ENCODE measurements around the gene SINHCAF.
A peak's percentile ranks its signal among the peaks of the same experiment; 100 is the strongest.

Gene SINHCAF

GRCh38 chr12:31363416-31363809 is 37.5 kb upstream of the SINHCAF start:
- Histone ChIP-seq H3K27me3 (ENCODE audit: insufficient read depth, poor library complexity, severe bottlenecking) (no peaks in the 10 kb centered on the region), H3K4me3 (replicated peaks; ENCODE audit: insufficient read depth, low read length) (no peak overlapping the region), H3K27ac (replicated peaks) (peak overlapping the region; percentile 89)
- TF ChIP-seq CTCF (IDR thresholded peaks at IDR 0.05; ENCODE audit: insufficient read depth, low read length) (no peak), SPI1 (IDR thresholded peaks at IDR 0.05; ENCODE audit: borderline replicate concordance, low read depth) (no peak), GABPA (IDR thresholded peaks at IDR 0.05; ENCODE audit: low read depth) (no peak), REST (IDR thresholded peaks at IDR 0.05; ENCODE audit: insufficient replicate concordance, low read depth) (no peak), POLR2AphosphoS5 (IDR thresholded peaks at IDR 0.05; ENCODE audit: low read depth) (no peak)
- DNase-seq (ENCODE audit: low read depth in 1 of 2, low spot score in 1 of 2): peak in 1 of 2 experiments; percentile 3

- Histone ChIP-seq H3K27me3 (ENCODE audit: insufficient read depth, poor library complexity, severe bottlenecking) (no peaks in the 10 kb centered on the region), H3K27ac (replicated peaks) (peak overlapping the region; percentile 89), H3K4me3 (replicated peaks; ENCODE audit: insufficient read depth, low read length) (no peak overlapping the region)
- peak; percentile 61 to 91 for DNase-seq (ENCODE audit: low read depth in 1 of 2, low spot score in 1 of 2)
- TF ChIP-seq POLR2AphosphoS5 (IDR thresholded peaks at IDR 0.05; ENCODE audit: low read depth) (peak; percentile 75), SPI1 (IDR thresholded peaks at IDR 0.05; ENCODE audit: borderline replicate concordance, low read depth) (no peak), REST (IDR thresholded peaks at IDR 0.05; ENCODE audit: insufficient replicate concordance, low read depth) (peak; percentile 39), GABPA (IDR thresholded peaks at IDR 0.05; ENCODE audit: low read depth) (no peak)
Observed at GRCh38 chr12:31362759-31363415, 36.9 kb upstream of the SINHCAF start.

GRCh38 chr12:31362115-31362758 is 36.3 kb upstream of the SINHCAF start:
- peak overlapping the region; percentile 89 for H3K27ac ChIP-seq (replicated peaks)
- TF ChIP-seq SPI1 (IDR thresholded peaks at IDR 0.05; ENCODE audit: borderline replicate concordance, low read depth): no peak
- no peak for TF ChIP-seq REST (IDR thresholded peaks at IDR 0.05; ENCODE audit: insufficient replicate concordance, low read depth)
- no peak for TF ChIP-seq POLR2AphosphoS5 (IDR thresholded peaks at IDR 0.05; ENCODE audit: low read depth)
- TF ChIP-seq CTCF (IDR thresholded peaks at IDR 0.05; ENCODE audit: insufficient read depth, low read length): no peak
- no peak for TF ChIP-seq GABPA (IDR thresholded peaks at IDR 0.05; ENCODE audit: low read depth)
- H3K4me3 ChIP-seq (replicated peaks; ENCODE audit: insufficient read depth, low read length): no peak overlapping the region
- no peaks in the 10 kb centered on the region for H3K27me3 ChIP-seq (ENCODE audit: insufficient read depth, poor library complexity, severe bottlenecking)
- peak; percentile 12 to 36 for DNase-seq (ENCODE audit: low read depth in 1 of 2, low spot score in 1 of 2)
